ENCODE data around the gene CD55. TPM values are rescaled to one million over a fixed set of nuclear protein-coding genes. Genes with fewer than 3 reads are reported as not detected.
"Not testable (repeated sequence)": the region's sequence is repeated elsewhere in the genome, so short reads cannot be mapped to it uniquely, and the experiment has no call there.

The CD55 gene
- total RNA-seq, 1 donor from 2014 or later: 54.1 TPM

DNA sequence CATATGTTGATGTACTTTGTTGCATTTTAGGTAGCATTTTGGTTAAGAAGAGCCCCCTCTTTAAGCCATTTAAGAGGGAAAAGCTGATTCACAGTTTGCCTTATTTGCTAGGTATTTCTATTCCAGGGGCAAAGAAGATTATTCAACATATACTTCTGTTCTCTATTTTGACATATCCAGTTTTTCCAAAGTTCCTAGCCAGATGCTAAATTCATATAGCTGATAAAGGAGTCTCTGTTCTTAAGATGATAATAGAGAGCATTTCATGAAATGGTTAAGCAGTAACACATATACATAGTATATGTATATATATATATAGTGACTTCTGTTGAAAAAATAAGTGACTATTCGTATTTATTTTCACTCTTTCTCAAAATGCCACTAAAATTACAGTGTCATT is 15.5 kb upstream of the CD55 start:
- ATAC-seq: no peak

DNA sequence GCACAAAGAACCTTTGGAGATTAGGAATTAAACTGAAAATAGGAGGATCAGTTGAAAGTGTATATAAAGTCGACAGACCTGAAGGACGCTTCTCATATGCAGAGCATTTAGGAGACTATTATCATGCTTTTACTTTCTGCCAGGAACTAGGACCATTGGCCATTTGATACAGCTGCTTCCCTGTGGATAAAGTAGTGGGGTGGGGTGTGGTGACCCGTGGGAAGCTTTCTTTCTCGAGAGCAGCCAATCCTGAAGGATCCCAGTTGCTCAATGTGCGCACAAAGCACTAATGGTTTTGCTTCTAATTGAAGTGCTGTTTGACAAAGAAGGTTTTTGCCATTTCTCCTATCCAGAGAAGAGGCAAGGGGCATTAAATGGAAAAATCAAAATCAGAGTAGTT is 14.9 kb upstream of the CD55 start:
- no peak for ATAC-seq

DNA sequence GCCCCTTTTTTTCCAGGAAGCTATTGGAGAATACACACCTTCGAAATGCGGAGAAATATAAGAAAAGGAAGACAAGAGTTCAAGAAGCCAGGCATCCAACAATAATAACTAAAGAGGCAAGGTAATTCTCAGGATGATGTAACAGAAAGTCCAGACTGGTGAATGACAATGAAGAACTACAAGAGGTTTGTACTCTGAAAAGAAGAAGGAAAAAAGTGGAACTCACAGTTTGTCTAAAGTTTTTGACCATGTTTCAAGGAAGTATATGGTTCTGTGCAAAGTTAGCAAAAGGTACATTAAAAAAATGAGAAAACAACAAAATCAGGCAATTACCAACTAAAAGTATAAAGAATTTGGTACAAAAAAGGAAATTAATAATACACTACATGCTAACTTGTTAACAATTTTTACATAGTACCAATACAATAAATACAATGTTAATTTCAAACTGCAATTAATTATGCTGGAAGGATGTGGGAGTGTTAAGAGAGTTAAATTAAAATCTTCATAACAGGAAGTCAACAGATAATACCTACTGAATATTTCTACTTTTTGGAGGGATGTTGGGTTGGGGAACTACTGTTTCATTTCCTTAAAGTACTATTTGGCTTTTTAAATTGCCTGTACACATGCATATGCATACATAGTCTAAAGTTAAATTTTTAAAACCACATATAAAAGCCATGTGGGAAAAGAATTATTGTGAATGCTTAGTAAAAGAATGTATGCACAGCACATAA is 12.9 kb upstream of the CD55 start:
- no peak for ATAC-seq

DNA sequence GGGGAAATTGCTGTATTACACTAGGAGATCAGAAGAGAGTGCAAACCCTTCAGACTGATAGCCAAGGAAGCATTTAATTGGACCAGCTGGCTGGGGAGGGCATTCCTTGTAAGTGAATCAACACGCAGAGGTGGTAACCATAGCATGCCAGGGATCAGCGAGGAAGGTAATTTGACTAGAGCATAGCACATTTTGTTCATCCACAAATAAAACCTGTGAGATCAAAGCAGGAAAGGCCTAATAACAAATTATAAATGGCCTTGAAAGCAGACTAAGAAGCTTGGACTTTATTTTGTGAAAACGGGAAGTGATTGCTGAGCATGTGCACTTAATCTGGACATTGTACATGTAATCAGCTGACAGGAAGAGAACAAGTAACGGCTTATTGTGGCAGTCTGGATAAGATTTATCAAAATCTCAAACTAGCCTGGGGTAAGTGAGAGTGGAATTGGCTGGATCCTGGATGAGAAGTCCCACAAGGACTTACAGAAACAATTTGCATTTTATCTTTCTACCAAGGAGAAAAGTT is 11.7 kb upstream of the CD55 start:
- ATAC-seq: peak; percentile 32

DNA sequence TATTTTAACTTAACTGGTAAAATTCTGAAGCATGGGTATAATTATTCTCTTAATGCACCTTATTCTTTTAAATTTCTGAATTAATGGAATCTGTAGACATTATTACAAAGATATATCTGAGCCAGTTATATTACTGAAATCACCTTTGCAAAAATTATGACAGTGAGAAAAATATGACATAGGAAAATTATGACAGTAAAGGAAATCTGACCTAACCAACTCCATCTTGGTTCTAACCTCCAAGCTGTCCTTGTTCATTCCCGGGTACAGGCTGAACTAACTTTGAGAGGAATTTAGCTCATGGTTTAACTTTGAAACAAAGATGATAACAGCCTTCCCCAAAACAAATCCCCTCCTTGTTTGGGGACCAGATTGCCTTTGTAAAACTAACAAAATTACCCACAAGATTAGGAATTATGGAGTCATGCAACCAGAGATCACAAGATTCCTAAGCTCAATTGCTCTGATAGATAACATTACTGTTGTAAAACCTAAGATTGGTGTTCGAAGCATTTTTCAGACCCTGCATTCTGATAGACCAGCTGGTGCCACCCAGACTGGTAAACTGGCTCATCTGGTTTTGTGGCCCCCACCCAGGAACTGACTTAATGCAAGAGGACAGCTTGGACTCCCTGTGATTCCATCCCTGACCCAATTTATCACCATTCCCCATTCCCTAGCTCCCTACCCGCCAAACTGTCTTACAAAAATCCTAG is 9.4 kb upstream of the CD55 start:
- no peak for ATAC-seq

DNA sequence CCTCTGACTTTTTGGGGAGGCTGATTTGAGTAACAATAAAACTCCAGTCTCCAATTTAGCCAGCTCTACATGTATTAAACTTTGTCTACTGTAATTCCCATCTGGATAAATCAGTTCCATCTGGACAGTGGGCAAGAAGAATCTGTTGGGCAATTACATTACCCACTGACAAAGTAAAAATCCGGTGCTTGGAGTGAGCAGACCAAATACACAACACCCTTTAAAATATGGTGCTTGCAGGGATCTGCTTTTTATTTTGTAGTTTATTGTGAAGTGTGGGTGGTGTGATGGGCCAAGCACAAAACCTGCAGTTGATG is 8.9 kb upstream of the CD55 start:
- ATAC-seq: no peak

DNA sequence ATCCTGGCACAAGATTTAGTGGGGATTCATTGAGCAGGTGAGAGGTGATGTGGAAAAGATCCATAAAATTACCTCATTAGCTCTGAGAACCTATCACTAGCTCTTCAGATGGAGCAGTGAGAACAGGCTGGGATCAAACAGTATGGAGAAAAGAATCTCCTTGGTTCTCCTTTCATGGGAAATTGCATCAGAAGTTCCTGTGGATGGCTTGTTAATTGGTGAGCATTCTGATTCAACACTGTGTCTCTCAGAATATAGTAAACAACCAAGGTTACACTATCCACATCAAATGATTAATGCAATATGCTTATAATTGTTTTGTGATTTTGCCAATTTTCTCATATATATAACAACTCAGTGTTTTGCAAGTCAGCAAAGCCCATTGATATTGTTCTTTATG is 8.3 kb upstream of the CD55 start:
- no peak for ATAC-seq

DNA sequence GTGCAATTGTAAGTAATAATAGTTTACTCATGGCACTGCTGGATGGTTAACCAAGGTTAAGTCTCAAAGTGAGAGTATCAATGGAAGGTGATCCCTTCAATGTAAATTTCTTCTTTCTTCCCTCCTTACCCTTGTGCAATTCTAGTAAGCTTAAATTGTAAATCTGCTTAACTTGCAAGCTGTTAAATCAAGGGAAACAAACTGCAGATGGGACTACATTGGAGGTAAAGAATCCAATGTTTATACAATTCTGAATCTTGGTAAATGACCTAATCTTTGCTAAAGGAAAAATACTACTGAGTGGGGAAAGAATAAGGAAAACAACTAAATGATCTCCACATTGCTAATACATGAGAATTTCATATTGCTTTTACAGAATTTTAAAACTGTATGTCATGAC is 6.7 kb upstream of the CD55 start:
- ATAC-seq: no peak

DNA sequence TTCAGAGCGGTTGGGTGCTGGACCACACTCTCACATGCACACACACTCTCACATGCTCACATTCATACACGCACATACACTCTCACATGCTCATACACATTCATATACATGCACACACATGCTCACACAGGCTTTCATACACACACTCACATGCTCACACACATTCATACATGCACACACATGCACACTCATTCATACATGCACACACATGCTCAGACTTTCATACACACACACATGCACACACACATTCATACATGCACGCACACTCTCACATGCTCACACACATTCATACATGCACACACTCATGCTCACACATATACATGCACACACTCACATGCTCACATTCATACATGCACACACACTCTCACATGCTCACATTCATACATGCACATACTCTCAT is 6.0 kb upstream of the CD55 start:
- no peak for ATAC-seq

DNA sequence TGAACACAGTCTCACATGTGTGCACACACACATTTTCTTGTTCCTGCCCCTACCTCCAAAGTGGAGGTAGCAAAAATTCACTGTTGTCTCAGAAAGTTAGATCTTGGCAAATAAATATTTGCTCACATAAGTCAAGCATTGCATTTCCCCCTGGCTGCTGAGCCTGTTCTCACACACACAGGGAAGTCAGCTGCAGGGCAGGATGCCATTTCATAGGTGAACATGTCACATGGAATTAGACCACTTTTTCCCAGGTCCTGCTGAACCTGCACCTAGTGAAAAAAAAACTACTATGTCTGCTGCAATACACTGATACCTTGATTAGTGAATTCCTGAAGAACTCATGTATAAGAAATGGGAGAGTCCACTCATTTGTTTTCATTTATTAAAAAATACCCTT is 5.3 kb upstream of the CD55 start:
- ATAC-seq: peak; percentile 39

DNA sequence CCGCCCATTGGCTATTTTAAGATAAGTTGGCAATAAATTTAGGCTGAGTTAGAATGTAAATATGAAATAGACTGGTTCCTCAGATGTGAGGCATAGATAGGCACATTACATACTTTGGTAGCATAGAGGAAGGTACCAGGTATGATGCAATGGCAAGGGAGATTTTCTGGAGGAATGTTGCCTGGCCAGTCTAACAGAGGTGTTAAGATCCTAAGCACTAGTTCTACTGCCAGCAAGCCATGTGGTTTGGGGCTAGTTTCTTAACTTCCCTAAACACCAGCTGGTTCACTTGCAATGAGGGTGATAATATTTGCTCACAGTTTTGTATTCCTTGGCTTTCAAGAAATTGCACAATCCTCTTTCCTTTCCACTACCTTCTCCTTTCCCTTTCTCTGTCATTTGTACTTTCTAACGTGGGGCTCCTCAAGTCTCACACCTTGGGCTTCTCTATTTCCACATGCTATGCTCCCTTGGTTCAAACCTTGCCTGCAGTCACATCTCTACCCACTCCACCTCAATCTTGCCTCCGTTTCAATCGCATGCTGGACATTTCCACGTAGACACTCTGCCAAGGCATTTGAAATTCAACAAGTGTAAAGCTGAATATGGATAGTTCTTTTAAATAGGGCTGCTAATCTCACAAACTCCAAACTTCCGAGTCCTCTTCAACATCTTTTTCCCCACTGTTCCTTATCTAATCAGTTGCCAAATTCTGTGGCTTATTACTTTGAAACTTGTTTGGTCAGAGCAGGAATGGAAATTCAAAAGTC is 4.7 kb upstream of the CD55 start:
- peak; percentile 77 for ATAC-seq

DNA sequence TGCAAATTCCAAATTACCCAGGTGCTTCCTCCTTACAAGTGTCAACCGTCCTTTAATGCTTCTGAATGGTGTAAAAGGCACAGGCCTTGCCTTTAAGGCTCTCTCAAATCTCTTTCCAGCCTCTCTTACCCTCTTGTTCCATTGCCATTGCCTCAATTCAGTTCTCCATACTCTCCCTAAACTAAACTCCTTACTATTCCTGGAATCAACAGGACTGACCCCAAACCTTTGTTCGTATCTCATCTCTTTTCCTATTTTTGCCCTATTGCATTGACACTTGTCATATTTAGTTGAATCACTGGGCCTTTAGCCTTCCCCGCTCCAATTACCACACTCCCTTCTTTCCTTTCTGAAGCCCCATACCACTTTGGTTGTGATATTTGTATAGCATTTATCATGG is 3.9 kb upstream of the CD55 start:
- no peak for ATAC-seq

DNA sequence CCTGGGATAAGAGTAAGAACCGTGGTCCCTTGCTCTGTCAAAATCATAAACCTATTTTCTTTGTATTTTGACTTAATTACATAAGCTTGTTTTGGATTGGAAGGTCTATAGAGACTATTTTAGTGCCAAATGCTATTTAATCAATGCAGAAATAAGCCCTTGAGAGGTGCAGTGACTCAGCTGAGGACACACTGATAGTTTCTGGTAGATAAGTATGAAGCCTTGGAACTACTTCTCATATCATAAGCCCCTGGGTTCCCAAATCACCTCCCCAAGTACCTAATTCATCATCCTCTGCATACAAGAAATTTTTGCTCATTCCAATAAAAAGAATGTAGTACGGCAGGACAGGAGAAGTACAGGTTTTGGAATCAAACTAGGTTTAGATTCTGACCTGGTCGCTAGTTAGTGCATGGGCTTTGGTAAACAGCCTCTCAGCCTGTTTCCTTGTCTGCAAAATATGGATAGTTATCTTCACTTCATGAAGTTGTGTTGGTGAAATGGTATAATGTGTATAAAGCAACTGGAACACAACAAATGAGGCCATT is 3.3 kb upstream of the CD55 start:
- ATAC-seq: no peak

DNA sequence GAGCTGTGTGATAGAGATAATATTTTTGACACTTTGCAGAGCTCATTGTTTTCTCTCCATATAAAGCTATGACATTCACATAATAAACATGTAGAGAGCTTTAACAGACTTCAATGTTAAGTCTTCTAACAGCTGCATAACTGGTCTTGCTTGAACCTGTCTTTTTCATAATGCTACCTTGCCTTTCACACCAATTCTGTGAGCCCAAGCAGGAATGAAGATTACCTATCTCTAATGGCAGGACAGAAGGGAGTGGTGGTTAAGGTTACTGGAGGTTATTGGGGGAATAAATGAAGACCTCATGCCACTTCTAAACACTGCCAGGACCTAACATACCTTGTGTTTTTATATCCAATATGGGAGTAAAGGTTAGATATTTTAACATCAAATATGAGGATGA is 2.3 kb upstream of the CD55 start:
- ATAC-seq: no peak

DNA sequence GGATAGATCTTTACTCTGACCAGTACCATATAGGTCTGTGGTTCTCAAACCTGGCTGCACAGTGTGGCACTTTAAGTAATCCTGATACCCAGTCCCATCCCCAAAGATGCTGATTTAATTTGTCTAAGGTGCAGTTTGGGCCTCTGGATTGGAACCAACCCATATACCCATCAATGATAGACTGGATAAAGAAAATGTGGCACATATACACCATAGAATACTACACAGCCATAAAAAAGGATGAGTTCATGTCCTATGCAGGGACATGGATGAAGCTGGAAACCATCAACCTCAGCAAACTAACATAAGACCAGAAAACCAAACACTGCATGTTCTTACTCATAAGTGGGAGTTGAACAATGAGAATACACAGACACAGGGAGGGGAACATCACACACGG is 1.4 kb upstream of the CD55 start:
- not testable (repeated sequence) for ATAC-seq

DNA sequence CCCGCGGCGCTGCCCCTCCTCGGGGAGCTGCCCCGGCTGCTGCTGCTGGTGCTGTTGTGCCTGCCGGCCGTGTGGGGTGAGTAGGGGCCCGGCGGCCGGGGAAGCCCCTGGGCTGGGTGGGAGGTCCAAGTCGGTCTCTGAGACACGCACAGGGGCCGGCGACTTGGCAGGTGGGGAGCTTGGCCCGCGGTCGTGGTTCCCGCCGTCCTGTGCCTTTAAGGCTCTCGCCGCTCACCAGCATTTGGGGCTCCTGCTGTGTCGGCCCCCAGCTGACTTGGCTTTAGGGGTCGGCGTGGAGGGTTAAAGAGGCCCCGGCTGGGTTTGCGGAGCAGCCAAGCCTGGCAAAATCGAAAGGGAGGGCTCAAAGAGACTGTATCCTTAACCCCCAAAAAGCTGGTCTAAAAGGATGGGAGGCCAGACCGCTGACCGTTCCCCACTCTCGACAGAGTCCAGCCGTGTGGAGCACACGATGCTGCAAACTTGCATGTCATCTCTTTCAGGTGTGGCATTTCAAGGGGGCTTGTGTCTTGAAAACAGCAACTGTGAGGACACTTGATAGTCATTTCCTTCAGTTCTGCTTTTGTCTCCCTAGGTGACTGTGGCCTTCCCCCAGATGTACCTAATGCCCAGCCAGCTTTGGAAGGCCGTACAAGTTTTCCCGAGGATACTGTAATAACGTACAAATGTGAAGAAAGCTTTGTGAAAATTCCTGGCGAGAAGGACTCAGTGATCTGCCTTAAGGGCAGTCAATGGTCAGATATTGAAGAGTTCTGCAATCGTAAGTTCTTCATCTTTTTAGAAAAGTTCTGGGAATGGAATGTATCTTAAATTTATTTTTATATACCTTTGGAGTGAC is 540 bp downstream of the CD55 start:
- no peak for ATAC-seq

DNA sequence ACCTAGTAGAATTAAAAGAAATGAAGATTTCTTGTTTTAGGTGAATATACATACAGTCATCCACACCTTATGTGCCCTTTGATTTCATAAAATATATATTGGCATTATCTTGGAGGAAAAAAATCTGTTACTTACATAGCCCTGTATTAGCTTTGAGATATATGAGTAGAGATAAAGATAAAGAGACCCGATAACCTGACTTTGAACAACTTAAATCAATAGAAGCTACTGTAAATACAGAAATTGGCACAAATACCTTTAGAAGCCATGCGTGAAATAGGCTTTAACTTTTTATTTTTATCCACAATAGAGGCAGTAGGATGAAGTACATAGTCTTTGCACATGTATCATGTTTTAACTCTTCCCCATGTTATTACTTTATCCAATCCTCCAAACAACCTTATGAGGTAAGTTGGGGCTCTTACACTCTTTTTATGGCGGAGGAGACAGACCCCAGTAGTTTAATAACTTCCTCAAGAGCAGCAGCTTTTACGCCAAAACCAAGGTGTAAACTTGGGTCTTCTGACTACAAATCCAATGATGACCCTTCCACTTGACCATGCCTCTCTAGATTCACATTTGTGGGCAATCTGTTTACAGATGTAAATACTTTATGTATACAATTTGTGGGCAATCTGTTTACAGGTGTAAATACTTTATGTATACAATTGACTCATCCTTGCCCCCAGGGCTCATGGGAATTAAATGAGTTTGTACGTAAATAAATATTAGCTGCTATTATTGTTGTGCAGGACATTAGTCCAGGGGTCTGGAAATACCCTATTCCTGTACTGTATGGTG is 2.1 kb downstream of the CD55 start:
- no peak for ATAC-seq

DNA sequence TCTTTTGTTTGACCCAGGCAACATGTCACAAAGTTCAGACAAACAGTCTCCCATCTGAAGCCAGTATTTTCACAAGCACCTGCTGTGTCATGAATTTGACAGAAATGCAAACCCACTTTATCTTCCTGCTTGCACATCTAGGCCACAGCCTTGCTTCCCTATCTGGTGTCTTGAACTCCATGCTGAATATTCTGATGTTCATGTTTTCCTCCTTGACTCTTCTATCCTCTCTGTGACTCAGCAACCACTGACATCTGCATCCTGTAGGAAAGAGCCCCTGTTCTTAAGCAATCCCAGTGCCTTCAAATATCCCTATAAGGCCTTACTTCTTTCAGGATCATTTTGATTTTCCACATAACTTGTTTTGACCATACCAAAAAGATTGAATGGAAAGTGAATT is 6.5 kb downstream of the CD55 start:
- ATAC-seq: no peak

DNA sequence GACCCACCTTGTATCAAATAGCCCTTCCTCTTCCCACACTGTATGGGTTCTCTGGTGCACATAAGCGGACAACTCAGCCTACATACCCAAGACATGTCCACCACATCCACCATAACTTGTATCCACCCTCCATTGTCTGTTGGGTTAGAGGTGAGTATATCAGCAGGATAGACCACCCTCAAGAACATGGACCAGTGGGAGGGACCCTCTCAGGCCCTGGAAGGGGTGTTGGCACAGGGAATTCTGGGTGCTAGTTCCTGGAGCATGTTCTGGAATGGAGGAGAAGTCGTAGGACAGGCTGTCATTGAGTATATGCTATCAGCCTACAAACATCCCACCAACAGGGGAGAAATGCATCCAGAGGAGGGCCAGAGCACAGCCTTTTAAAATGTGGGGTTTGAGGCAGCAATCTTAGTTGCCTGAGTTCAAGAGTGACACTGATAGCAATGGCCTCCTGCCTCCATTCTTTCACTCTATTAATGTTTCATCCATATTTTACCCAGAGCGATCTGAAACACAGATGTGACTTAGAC is 7.5 kb downstream of the CD55 start:
- ATAC-seq: peak; percentile 14

DNA sequence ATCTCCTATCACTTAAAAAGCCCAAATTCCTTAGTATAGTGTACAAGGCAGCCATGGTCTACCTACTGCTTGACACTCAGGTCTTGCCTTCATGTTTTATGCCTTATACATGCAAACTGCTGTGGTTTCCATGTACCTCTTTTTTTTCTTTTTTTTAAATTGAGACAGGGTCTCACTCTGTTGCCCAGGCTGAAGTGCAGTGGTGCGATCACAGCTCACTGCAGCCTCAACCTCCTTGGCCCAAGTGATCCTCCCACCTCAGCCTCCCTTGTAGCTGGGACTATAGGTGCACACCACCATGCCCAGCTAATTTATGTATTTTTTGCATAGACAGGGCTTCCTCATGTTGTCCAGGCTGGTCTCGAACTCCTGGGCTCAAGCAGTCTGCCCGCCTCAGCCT is 8.0 kb downstream of the CD55 start:
- ATAC-seq: no peak

DNA sequence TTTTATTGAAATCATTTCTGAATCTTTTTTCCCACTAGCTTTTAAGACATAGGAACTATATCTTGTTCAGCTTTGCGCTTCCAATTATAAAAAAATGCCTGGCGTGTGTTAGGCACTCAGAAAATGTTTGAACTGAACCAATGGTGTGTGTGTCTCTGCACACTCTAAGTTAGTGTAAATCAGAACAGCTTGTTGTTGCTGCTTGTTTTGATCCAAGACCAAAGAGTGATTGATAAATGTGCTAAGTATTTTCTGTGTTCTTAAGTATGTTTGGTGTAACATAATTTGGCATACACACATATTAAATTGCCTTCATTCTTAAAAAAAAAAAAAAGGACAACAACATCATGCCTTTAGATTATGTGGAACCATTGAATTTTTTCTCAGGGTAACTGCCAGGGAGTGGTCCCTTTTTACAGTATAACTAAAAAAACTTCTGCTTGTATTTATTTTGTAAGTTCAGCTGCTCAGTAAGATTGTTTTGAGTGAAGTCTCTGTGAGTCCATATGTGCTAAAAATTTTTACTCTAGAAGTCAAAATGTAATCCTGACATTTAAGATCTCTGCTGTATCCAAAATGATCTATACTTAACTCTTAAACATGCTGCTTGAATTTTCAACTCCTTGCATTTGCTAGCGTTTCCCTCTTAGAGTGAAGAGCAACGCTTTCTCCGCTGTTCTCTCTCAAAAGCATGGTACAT is 8.7 kb downstream of the CD55 start:
- no peak for ATAC-seq

Data from esophagus mucosa (tissue), 1 donor.